RWPE2 (cell line): ENCODE measurements around the gene HSPA1L.
"Not testable (repeated sequence)": the region's sequence is repeated elsewhere in the genome, so short reads cannot be mapped to it uniquely, and the experiment has no call there.

ENCODE experiments used
- ATAC-seq: fragments of 200-7000 bp; cut with Tn5 transposase; 3 replicates; pipeline ENCODE4 v1.9.1; 2021; ENCODE audit warnings: low read depth
- DNase-seq: peaks from one replicate; pipeline ENCODE4 v3.0.0-alpha.2; 2020; ENCODE audit warnings: low spot score
- H3K27ac ChIP-seq: fragments of 450-650 bp; 2 replicates; pipeline ENCODE4 v1.5.1; 2017; ENCODE audit warnings: mild to moderate bottlenecking; ENCODE audit not compliant: poor library complexity, severe bottlenecking
- H3K27me3 ChIP-seq: fragments of 250-450 bp; sonication (Bioruptor Pico); 2 replicates; pipeline ENCODE4 v1.5.1; 2021; ENCODE audit warnings: mild to moderate bottlenecking, moderate library complexity; ENCODE audit not compliant: insufficient read depth, poor library complexity, severe bottlenecking
- H3K36me3 ChIP-seq: fragments of 250-450 bp; sonication (Bioruptor Pico); 2 replicates; pipeline ENCODE4 v1.5.1; 2020; ENCODE audit warnings: low read depth, mild to moderate bottlenecking, moderate library complexity
- H3K4me1 ChIP-seq: fragments of 250-450 bp; sonication (Bioruptor Pico); 2 replicates; pipeline ENCODE4 v1.5.1; 2021; ENCODE audit warnings: mild to moderate bottlenecking, moderate library complexity; ENCODE audit not compliant: insufficient read depth, poor library complexity, severe bottlenecking
- H3K4me3 ChIP-seq: fragments of 250-450 bp; sonication (Bioruptor Pico); 2 replicates; pipeline ENCODE4 v1.5.1; 2021; ENCODE audit warnings: mild to moderate bottlenecking, moderate library complexity; ENCODE audit not compliant: severe bottlenecking
- H3K9me3 ChIP-seq: fragments of 250-450 bp; sonication (Bioruptor Pico); 2 replicates; pipeline ENCODE4 v1.5.1; 2021; ENCODE audit warnings: mild to moderate bottlenecking, moderate library complexity; ENCODE audit not compliant: severe bottlenecking
- TF ChIP-seq, protein P1 (sequence below): fragments of 450-650 bp; IDR thresholded peaks from one replicate; pipeline ENCODE4 v1.5.1; 2017; ENCODE audit warnings: mild to moderate bottlenecking, moderate library complexity; ENCODE audit not compliant: poor library complexity, severe bottlenecking

Gene HSPA1L

GRCh38 chr6:31815025-31815838 lies at the start of gene HSPA1L, which contains the start of gene HSPA1A:
HSPA1L (minus strand) TSS chr6:31815283; CDS start chr6:31811972, 3,311 bp downstream.
HSPA1A (plus strand) TSS chr6:31815543; CDS start chr6:31815757, 214 bp downstream.
- ATAC-seq (peak; percentile 71), DNase-seq (peak; percentile 93)
- Histone ChIP-seq H3K4me1 (peaks cover 22% of the 10 kb centered on the region), H3K9me3 (no peaks in the 10 kb centered on the region), H3K27ac (peak within 1 kb of the TSS; percentile 93), H3K36me3 (peaks cover 6% of the 10 kb centered on the region; the same call in 1 of the 2 replicates), H3K27me3 (no peaks in the 10 kb centered on the region), H3K4me3 (peak within 1 kb of the TSS; percentile 58)
- TF ChIP-seq, protein P1, sequence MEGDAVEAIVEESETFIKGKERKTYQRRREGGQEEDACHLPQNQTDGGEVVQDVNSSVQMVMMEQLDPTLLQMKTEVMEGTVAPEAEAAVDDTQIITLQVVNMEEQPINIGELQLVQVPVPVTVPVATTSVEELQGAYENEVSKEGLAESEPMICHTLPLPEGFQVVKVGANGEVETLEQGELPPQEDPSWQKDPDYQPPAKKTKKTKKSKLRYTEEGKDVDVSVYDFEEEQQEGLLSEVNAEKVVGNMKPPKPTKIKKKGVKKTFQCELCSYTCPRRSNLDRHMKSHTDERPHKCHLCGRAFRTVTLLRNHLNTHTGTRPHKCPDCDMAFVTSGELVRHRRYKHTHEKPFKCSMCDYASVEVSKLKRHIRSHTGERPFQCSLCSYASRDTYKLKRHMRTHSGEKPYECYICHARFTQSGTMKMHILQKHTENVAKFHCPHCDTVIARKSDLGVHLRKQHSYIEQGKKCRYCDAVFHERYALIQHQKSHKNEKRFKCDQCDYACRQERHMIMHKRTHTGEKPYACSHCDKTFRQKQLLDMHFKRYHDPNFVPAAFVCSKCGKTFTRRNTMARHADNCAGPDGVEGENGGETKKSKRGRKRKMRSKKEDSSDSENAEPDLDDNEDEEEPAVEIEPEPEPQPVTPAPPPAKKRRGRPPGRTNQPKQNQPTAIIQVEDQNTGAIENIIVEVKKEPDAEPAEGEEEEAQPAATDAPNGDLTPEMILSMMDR: no peak

DNA sequence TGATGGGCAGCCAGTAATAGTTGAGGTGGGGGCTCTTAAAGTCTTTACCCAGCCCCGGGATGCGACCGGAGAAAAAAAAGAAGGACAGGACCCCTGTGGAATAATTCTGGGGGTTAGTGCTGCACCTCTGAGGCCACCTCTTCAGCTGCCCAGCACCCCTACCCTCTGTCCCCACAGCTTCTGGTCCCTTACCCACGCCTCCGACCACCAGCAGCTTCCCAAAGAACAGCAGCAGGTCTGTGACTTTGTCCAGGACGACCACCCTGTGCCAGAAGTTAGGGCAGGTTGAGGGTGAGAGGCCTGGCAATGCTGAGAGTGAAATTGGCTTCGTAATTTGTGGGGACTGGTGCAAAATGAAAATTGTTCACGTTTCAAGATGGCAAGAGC lies 49.7 kb upstream of the HSPA1L start:
- ATAC-seq: no peak
- no peak for DNase-seq
- no peaks in the 10 kb centered on the region for H3K4me1 ChIP-seq
- H3K27me3 ChIP-seq: no peaks in the 10 kb centered on the region
- 0 out of 2 replicates have a peak, but pooled peaks cover 2% of the 10 kb centered on the region for H3K36me3 ChIP-seq
- TF ChIP-seq, protein P1: no peak
- H3K4me3 ChIP-seq: no peak overlapping the region
- no peak overlapping the region for H3K27ac ChIP-seq
- no peaks in the 10 kb centered on the region for H3K9me3 ChIP-seq

DNA sequence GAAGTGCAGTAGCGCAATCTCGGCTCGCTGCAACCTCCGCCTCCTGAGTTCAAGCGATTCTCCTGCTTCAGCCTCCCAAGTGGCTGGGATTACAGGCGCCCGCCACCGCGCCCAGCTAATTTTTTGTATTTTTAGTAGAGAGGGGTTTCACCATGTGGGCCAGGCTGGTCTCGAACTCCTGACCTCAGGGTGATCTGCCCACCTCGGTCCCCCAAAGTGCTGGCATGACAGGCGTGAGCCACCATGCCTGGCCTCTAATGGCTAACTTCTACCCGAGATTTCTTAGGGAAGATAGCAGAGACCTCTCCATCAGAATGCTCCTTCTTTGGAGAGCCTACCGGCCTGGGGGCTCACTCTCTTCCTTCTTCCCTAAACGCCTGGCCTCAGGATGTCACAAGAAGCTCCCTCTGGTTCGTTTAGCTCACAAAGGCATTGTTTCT lies 49.1 kb upstream of the HSPA1L start:
- H3K9me3 ChIP-seq, DNase-seq, ATAC-seq, H3K27me3 ChIP-seq, H3K36me3 ChIP-seq, H3K4me1 ChIP-seq: not testable (repeated sequence)
- Histone ChIP-seq H3K4me3 (peak overlapping the region; percentile 66), H3K27ac (peak overlapping the region; percentile 60)
- TF ChIP-seq, protein P1: peak; percentile 36

DNA sequence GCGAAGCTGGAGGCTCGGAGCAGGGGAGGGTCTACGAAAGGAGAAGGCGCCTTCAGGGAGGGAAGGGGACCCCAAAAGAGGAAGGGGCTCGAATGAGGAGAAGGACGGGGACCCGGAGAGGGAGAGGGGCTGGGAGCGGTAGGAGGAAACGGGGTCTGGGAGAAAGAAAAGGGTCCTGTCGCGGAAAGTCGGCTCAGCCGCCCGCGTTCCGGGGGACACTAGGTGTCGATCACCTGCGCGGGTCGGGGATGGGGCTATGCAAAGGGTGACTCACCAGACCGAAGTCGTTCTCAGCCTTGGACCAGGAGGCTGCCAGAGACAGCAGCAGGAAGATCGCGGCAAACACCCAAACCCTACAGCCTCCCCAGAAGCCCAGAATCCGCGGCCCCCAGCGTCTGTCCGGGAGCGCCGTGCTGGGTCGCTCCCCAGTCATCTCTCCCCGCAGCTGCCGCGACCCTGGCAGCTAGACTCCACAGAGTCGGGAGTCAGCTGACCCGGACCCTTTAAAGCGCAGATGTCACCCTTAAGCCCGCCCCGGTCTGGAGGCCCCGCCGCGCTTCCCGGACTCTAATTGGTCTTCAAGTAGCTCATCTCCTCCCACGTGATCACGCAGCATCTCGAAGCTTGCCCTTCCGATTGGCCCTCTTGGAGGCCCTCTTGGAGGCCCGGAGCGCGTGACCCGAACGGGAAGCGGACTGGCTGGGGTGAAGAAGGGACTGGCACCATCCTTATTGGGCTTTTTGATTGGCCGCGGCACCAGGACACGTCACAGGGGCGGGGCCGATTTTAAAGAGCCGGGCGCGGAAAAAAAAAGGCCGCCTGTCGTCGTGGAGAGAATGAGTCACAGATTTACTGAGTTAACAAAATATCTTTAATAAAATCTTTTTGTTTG lies 47.5 kb upstream of the HSPA1L start, which contains the start of gene NEU1:
Gene NEU1 (minus strand): TSS at position 478 of the 892 bp plus-strand sequence. CDS start 45 bp downstream, at position 433.
- ATAC-seq: peak; percentile 96
- Histone ChIP-seq H3K27me3 (no peaks in the 10 kb centered on the region), H3K4me3 (peak within 1 kb of the TSS; percentile 66), H3K27ac (peak within 1 kb of the TSS; percentile 60), H3K4me1 (no peaks in the 10 kb centered on the region), H3K9me3 (no peaks in the 10 kb centered on the region), H3K36me3 (0 out of 2 replicates have a peak, but pooled peaks cover 13% of the 10 kb centered on the region)
- TF ChIP-seq, protein P1: no peak
- peak; percentile 100 for DNase-seq
